NB4 (cell line): Measurements from ENCODE around the gene AFG1L.

Experiments used
- CTCF ChIP-seq: IDR thresholded peaks from one replicate; pipeline ENCODE4 v1.5.1; 2012; ENCODE audit warnings: low read depth, low read length
- POLR2A ChIP-seq: IDR thresholded peaks from 2 replicates; pipeline ENCODE4 v1.6.1; 2011; ENCODE audit warnings: mild to moderate bottlenecking; ENCODE audit not compliant: insufficient read length; ENCODE audit errors: extremely low read depth

DNA sequence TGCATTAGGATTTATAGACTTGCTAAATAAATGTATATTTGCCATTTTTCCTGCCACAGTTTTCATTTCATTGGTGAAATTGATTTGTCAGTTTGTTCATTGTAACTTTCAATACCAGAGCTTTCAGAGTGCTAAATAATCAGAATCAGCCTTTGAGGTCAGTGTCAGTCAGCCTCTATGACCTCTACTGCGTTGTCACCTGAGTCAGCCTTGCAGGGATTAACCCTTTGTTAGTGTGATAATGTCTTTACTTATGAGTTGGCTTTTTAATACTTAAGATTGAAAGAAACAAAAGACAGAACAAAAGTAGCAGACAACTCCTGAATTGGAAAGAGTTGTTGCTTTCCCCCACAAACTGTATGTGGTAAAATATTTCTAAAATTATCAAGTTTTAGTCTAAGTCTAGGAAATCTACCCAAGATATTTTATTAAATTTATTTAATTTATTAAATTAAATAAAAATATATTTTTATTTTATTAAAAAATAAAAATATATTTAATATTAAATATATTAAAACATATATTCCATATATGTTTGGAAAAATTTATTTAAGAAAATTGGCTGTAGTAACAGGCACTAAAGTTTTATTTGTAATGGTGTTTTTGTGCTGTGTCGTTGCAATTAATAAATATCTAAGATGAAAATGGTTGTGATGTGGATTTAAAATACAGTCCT lies 125.2 kb downstream of the AFG1L start:
- TF ChIP-seq CTCF (no peak), POLR2A (no peak)
